NT2/D1 (cell line): ENCODE results near the gene WDR90.
A peak's percentile ranks its signal among the peaks of the same experiment; 100 is the strongest.

Experiments
- DNase-seq: peaks from one replicate; pipeline ENCODE4 v3.0.0-alpha.2; 2011; ENCODE audit warnings: low read depth, low spot score
- H3K27me3 ChIP-seq: 2 replicates; pipeline ENCODE4 v1.6.0; 2011; ENCODE audit warnings: mild to moderate bottlenecking; ENCODE audit not compliant: insufficient read length, insufficient read depth
- H3K36me3 ChIP-seq: 2 replicates; pipeline ENCODE4 v1.6.1; 2011; ENCODE audit warnings: mild to moderate bottlenecking, low read length, mixed read lengths; ENCODE audit not compliant: insufficient read depth, insufficient read length
- H3K4me1 ChIP-seq: 2 replicates; pipeline ENCODE4 v1.5.1; 2011; ENCODE audit not compliant: insufficient read depth, insufficient read length
- H3K4me3 ChIP-seq: 2 replicates; pipeline ENCODE4 v1.5.1; 2011; ENCODE audit warnings: low read depth; ENCODE audit not compliant: insufficient read length
- H3K9ac ChIP-seq: 2 replicates; pipeline ENCODE4 v1.6.0; 2011; ENCODE audit warnings: low read depth; ENCODE audit not compliant: insufficient read length
- H3K9me3 ChIP-seq: 2 replicates; pipeline ENCODE4 v1.5.1; 2011; ENCODE audit warnings: mild to moderate bottlenecking, low read length; ENCODE audit not compliant: insufficient read depth
- SUZ12 ChIP-seq: IDR thresholded peaks from 2 replicates; pipeline ENCODE4 v1.6.1; 2011; ENCODE audit not compliant: insufficient read length, insufficient read depth; ENCODE audit errors: extremely low read depth
- YY1 ChIP-seq: IDR thresholded peaks from 2 replicates; pipeline ENCODE4 v1.6.1; 2011; ENCODE audit not compliant: insufficient read length, insufficient read depth
- ZNF274 ChIP-seq: IDR thresholded peaks from 2 replicates; pipeline ENCODE4 v1.6.1; 2011; ENCODE audit warnings: mild to moderate bottlenecking, low read depth, low read length

WDR90 gene

DNA sequence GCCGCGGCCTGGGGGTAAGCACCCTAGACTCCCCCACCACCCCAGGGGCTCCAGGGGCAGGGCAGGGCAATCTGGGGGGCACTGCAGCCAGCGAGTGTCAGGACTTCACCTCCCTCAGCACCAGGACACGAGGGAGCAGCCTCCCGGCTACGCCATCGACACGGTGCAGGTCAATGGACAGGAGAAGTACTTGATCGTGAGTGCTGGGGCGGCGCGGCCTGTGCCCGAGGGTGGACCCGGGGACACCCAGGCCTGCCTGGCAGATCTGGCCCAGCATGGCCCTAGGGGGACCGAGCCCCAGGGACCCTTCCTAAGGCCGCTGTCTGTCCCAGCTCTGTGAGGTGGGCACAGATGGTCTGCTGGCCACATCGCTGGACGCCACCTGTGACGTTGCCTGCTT is 23.2 kb downstream of the WDR90 start:
- Histone ChIP-seq H3K9ac (no peak overlapping the region), H3K36me3 (peaks cover 65% of the 10 kb centered on the region), H3K9me3 (no peaks in the 10 kb centered on the region), H3K27me3 (peaks cover 11% of the 10 kb centered on the region), H3K4me1 (peaks cover 33% of the 10 kb centered on the region), H3K4me3 (no peak overlapping the region)
- TF ChIP-seq ZNF274, result no peak
- no peak for TF ChIP-seq SUZ12
- no peak for TF ChIP-seq YY1
- DNase-seq, result no peak

GRCh38 chr16:672851-673250 is 23.7 kb downstream of the WDR90 start:
- no peak for DNase-seq
- no peaks in the 10 kb centered on the region for H3K9me3 ChIP-seq
- TF ChIP-seq YY1 (no peak), ZNF274 (no peak), SUZ12 (no peak)
- H3K4me1 ChIP-seq, result peaks cover 30% of the 10 kb centered on the region
- H3K9ac ChIP-seq, result no peak overlapping the region
- peaks cover 11% of the 10 kb centered on the region for H3K27me3 ChIP-seq
- peaks cover 64% of the 10 kb centered on the region for H3K36me3 ChIP-seq
- no peak overlapping the region for H3K4me3 ChIP-seq

DNA sequence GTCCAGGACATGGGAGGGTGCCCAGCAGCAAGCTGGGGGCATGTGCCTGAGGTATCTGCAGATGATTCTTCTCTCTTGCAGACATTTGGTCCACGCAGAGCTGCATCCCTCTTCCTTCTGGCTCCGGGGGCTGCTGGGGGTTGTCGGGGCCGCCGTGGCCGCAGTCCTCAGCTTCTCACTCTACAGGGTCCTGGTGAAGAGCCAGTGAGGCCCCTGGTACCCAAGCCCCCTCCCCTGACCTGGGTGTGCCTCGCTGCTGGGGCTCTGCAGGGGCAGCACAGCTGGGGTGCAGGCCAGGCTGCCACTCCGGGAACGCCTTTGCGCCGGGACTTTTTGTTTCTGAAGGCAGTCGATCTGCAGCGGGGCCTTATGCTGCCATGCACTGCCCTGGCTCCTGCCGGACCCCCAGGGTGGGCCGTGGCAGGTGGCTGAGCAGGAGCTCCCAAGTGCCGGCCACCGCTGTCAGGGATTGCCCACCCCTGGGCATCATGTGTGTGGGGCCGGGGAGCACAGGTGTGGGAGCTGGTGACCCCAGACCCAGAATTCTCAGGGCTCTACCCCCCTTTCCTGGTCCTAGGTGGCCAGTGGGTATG is 24.3 kb downstream of the WDR90 start:
- TF ChIP-seq YY1 (no peak), SUZ12 (no peak), ZNF274 (no peak)
- peaks cover 63% of the 10 kb centered on the region for H3K36me3 ChIP-seq
- peaks cover 30% of the 10 kb centered on the region for H3K4me1 ChIP-seq

DNA sequence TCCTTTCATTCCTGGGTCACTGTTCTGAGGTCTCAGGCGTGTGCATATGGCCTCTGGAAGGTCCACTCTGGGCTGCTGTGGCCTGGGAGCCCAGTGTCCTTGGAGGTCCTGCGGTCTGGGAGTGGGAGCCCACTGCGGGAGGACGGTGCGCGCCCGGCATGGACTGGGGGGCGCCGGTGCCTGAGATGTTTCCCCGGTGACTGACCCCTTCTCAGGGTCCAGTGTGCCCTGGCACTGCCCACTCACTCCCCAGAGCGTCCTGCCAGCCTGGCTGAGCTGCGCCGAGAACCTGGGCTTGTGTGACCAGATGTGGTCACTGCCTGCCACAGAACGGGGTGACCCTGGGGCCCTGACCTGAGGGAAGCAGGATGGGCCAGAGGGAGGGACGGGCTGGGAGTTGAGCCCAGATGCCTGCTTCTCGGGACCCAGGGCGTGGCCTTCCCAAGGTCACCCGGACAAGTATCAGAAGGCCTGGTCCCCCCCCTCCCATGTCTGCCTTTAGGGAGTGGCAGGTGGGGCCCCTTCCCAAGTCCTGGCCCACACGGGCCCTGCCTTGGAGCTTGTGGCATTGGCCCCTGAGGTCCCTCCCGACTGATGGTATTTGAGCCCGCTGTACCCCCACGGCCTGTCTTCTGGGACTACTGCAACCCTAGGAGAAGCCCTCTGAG is 25.2 kb downstream of the WDR90 start:
- no peak for TF ChIP-seq ZNF274
- no peak for TF ChIP-seq SUZ12
- TF ChIP-seq YY1, result no peak
- peaks cover 55% of the 10 kb centered on the region for H3K36me3 ChIP-seq
- no peak overlapping the region for H3K4me3 ChIP-seq
- H3K4me1 ChIP-seq, result peaks cover 28% of the 10 kb centered on the region
- H3K9ac ChIP-seq, result peak overlapping the region; percentile 44
- no peaks in the 10 kb centered on the region for H3K9me3 ChIP-seq
- H3K27me3 ChIP-seq, result peaks cover 11% of the 10 kb centered on the region
- no peak for DNase-seq

More for the DNA sequence above, 24.3 kb downstream of the WDR90 start:
- H3K27me3 ChIP-seq, result peaks cover 11% of the 10 kb centered on the region
- H3K9me3 ChIP-seq, result no peaks in the 10 kb centered on the region
- H3K4me3 ChIP-seq, result no peak overlapping the region
- DNase-seq, result no peak
- no peak overlapping the region for H3K9ac ChIP-seq

- Histone ChIP-seq H3K9me3 (no peaks in the 10 kb centered on the region), H3K36me3 (peaks cover 46% of the 10 kb centered on the region), H3K27me3 (peaks cover 11% of the 10 kb centered on the region), H3K4me1 (peaks cover 25% of the 10 kb centered on the region), H3K9ac (peak within 1 kb of the TSS; percentile 74), H3K4me3 (peak within 1 kb of the TSS; percentile 54)
- DNase-seq, result no peak
- no peak for TF ChIP-seq YY1
Measured at GRCh38 chr16:674968-675883, 26.1 kb downstream of the WDR90 start, which contains the start of gene RHBDL1. RHBDL1 (plus strand) TSS chr16:675671; CDS start chr16:675791, 120 bp downstream.

GRCh38 chr16:675884-676564 is 26.9 kb downstream of the WDR90 start:
- Histone ChIP-seq H3K9me3 (no peaks in the 10 kb centered on the region), H3K4me1 (peaks cover 25% of the 10 kb centered on the region), H3K36me3 (peaks cover 39% of the 10 kb centered on the region), H3K4me3 (peak overlapping the region; percentile 54), H3K27me3 (peaks cover 11% of the 10 kb centered on the region), H3K9ac (peak overlapping the region; percentile 74)
- no peak for DNase-seq
- TF ChIP-seq SUZ12 (no peak), YY1 (no peak), ZNF274 (no peak)
